Mucosa of gallbladder (tissue), 1 donor: ENCODE measurements around the gene HCFC1R1. TPM values are rescaled to one million over a fixed set of nuclear protein-coding genes. Genes with fewer than 3 reads are reported as not detected.

Experiments used
- DNase-seq: peaks from one replicate; pipeline ENCODE4 v3.0.0-alpha.2; 2020; ENCODE audit warnings: low spot score
- total RNA-seq: library from RNA; stranded (reverse); gene quantifications from one replicate; pipeline ENCODE4 v1.2.1, GENCODE V29; 2021
- donor health status: DM: no; HTN: no; CAD: no.

The HCFC1R1 gene
- total RNA-seq, 1 donor from 2014 or later, result 54.6 TPM

DNA sequence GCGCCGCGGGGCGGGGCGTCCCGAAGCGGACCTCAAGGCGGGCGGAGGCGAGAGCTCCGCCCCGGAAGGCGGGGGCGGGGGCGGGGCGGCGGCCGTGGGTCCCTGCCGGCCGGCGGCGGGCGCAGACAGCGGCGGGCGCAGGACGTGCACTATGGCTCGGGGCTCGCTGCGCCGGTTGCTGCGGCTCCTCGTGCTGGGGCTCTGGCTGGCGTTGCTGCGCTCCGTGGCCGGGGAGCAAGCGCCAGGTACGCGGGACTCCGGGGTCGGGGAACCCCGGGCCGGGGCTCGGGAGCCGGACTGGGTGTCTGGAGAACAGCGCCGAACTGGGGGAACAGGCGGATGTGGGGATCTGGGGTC, 3.5 kb downstream of the HCFC1R1 start, which contains the start of gene TNFRSF12A:
Gene TNFRSF12A (plus strand): TSS at position 122 of the 357 bp plus-strand sequence. CDS start 30 bp downstream, at position 152.
- peak; percentile 80 for DNase-seq

GRCh38 chr16:3019594-3020246, 4.0 kb downstream of the HCFC1R1 start:
- DNase-seq, result no peak

GRCh38 chr16:3017794-3018506, 5.8 kb downstream of the HCFC1R1 start, which contains the start of gene CLDN6:
Gene CLDN6 (minus strand): TSS chr16:3018183. CDS start chr16:3016021, 2,162 bp downstream.
- DNase-seq, result no peak

GRCh38 chr16:3017344-3017743, 6.4 kb downstream of the HCFC1R1 start:
- DNase-seq, result no peak

- no peak for DNase-seq
Measured at GRCh38 chr16:3015865-3016521, 7.7 kb downstream of the HCFC1R1 start.

GRCh38 chr16:3014971-3015370, 8.8 kb downstream of the HCFC1R1 start:
- no peak for DNase-seq

GRCh38 chr16:3013998-3014690, 9.6 kb downstream of the HCFC1R1 start:
- DNase-seq, result no peak

GRCh38 chr16:3013491-3013951, 10.2 kb downstream of the HCFC1R1 start:
- DNase-seq, result no peak

DNA sequence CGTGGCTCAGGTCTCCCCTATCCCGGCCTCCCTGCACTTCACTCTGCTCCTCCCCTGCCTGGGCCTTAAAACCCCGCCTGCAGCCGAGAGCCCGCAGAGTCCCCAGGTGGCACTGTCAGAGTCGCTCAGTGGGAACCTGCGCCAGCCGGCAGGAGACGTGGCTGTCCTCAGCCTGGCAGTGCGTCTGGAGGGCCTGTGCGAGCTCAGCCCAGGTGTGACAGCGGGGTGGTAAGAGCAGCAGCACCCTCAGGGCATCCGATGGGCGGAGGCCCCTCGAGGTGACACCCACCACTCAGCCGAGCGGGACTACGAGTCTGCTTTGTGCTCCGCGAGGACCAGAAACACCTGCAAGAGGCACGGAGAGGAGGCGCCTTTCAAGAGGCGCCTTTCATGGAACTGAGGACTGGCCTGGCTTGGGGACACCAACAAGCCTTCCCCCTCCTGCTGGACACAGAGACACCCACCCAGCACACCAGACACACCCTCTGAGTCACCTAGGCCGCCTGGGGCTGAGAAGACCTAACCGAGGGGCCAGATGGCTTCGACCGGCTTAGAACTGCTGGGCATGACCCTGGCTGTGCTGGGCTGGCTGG, 10.8 kb downstream of the HCFC1R1 start, which contains the start of gene CLDN9:
Gene CLDN9 (plus strand): TSS at position 96 of the 593 bp plus-strand sequence. CDS start 440 bp downstream, at position 536.
- DNase-seq, result peak; percentile 44

GRCh38 chr16:3012246-3012645, 11.5 kb downstream of the HCFC1R1 start:
- no peak for DNase-seq

DNA sequence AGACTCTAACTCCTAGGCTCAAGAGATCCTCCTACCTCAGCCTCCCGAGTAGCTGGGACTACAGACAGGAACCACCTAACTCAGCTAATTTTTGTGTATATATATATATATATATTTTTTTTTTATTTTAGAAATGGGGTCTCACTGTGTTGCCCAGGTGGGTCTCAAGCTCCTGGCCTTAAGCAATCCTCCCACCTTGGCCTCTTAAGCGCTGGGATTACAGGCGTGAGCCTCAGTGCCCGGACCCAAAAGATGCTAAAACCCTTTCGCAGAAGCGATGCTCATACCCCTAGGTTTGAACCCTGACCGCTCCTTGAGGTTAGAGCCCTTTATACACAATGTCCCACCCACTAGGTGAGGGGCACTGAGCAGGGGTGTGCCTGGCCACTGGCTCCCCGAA, 13.2 kb downstream of the HCFC1R1 start:
- no peak for DNase-seq

DNA sequence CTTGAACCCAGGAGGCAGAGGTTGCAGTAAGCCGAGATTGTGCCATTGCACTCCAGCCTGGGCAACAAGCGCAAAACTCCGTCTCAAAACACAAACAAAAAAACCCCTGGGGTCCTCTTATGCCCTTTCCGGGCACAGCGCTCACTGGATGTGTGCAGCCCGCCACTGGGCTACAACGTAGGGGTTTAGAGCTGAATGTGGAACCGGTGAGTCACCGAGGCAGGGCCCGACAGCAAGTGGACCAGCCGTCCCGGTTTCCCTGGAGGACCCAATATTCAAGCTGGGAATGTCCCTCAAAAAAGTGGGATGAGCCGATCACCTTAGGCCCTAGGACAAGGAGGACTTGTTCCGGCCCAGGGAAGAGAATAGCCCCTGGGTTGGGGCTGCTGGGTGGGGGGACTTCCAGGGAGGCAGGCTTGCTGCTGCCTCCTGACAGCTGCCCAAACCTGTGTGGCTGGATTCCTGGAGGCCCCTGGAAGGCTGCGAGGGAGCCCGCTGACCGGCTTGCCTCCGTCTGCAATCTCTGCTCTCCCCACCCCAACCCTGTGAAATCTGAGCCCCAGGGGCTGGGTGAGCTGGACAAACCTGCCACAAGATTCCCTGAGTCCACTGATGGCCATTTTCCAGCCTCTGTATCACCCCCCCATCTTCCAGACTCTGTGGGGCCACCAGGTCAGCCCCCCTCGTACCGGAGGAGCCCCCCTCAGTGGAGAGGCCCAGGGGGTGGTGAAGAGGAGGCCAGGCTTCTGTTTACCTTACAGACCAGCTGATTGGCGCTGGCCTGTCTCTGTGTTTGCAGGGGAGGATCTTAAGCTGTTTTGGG, 14.0 kb downstream of the HCFC1R1 start:
- DNase-seq, result peak; percentile 62

DNA sequence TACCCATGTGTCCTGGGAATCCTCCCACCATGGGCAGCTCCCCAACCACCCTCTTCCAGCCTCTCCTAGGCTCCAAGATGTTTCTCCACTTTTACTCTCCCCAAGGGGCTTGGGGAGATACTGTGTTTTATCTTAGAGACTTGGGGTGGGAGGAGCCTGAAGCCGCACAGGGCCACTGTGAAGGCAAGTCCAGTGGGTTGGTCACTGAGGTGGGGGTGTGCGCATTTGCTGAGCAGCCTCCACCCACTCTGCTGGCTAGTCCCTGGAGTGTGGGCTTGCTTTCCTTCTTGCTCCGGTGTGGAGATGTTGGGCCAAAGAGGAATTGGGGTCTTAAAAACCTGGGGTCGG, 15.1 kb downstream of the HCFC1R1 start:
- no peak for DNase-seq

- DNase-seq, result no peak
Measured at GRCh38 chr16:3007957-3008689, 15.6 kb downstream of the HCFC1R1 start.

DNA sequence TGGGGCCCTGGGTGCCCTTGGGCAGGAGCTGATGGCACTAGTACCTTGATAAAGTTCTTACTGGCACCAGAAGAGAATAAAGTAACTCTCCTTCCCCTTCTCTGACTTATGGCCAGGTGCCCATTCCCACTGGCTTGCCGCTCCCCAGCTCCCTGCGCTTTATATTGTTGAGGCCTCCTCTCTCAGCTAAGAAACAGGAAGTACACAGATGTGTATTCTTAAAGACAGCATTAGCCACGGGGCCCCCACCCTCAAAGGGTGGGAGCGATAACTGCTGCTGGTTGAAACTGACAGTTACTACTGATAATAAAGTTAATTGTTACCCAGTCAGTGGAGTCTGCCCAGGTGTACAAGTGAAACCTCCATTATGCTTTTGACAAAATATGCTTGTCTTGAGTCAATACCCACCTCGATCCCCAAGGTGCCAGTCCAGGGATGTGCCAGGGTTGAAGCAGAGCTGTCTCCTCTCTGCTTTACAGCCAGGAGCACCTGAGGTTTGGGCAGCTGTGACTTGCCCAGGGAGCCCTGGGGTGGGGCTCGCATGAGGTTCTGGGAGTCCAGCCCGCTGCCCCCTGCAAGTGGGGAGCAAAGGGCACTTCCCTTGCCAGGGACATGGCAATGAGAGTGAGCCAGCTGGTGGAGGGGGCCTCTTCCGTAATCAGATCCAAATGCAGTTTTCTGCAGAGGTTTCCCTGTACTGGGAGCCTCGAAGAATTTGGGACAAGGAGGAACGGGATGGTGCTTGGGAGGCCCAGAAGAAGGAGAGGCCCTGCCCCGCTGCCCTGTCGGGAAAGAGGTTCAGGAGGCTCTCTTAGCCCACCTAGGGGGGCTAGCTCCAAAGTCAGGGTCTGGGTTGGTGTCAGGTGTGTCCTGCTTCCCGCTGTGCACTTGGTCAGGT, 16.4 kb downstream of the HCFC1R1 start:
- peak; percentile 72 for DNase-seq

DNA sequence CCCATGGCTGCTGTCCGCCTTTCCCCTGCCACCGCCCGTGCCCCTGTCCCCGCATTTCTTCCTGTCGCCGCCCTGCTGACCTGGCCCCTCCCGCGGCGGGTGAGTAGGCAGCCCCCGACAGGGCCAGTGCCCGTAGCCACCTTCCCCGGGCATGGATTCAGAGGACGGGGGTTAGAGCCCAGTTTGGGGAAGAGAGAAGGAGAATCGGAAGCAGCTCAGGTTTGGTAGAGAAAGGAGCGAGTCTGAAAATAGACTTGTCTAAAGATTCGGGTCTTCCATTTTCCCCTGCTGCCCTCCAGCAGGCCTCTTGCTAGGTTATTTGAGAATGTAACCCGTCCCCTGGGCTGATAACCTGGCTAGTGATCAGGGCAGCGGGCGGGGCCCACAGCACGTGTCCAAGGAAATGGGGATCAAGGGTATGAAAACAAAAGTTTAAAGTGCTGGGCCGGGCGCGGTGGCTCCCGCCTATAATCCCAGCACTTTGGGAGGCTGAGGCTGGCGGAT, 18.9 kb downstream of the HCFC1R1 start:
- no peak for DNase-seq

DNA sequence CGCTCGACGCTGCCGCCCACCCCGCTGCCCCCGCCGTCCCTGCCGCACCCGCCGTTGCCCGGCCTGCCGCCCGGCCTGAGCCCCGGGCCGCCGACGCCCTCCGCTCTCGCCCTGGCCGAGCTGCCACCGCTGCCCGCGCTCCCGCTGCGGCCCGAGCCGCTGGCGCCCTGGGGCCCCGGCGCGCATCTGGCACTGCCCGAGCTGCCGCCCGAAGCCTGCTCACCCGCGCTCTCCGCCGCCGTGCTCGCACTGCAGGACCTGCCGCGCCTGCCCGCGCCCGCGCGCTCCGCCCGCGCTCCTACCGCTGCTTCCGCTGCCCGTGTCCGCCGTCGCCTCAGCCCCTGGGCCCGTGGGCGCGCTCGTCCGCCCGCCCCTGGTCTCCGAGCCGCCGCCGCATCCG, 19.4 kb downstream of the HCFC1R1 start:
- DNase-seq, result no peak

DNA sequence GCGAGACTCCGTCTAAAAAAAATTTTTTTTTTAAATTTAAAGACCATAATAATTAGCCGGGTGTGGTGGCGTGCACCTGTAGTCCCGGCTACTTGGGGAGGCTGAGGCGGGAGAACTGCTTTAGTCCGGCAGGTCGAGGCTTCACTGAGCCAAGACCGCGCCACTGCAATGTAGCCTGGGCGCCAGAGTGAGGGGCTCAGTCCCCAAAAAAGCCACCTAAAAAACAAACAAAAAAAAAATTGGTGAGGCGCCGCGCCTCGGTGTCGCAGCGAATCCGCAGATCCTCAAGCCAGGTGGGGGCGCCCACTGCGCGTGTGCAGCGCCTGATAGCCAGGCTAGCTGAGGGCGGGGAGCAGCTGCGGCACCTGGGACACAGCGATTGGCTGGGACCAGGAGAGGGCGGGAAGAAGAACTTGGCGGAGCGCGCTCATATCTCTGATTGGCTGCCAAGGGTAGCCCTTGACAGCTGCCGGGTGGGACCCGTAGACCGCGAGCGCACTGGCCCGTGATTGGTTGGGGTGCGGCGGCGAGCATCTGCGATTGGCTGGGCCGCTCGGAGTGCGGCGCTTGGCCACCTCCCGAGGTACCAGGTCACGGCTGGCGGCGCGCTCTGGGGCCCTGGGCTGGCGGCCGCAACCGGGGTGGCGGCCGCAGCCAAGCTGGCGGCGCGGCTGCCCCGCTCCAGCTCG, 20.0 kb downstream of the HCFC1R1 start:
- DNase-seq, result peak; percentile 98
